Astrocyte (in vitro differentiated cells and primary cell): ENCODE results near the gene C2CD4C.

Experiments used
- CTCF ChIP-seq: IDR thresholded peaks from 2 replicates; pipeline ENCODE4 v1.5.1; 2011; ENCODE audit warnings: low read depth, mild to moderate bottlenecking, inconsistent platforms, low read length, moderate library complexity; ENCODE audit not compliant: insufficient read depth
- EZH2 ChIP-seq: IDR thresholded peaks from 2 replicates; pipeline ENCODE4 v1.6.1; 2012; ENCODE audit warnings: mild to moderate bottlenecking, low read length, inconsistent platforms; ENCODE audit not compliant: insufficient read depth

- TF ChIP-seq EZH2, result no peak
- no peak for TF ChIP-seq CTCF
Observed at GRCh38 chr19:413756-414420, 4.9 kb upstream of the C2CD4C start.
